Stimulated activated memory B cell treated with anti-CD40 and anti-IgM and Interleukin-4, amounts not matched to agents 10 μg/mL and 1 μg/mL and 100 μg/mL, for 72 hours (primary cell): ENCODE data around the gene KAT6B.
A peak's percentile ranks its signal among the peaks of the same experiment; 100 is the strongest.

Experiments used
- ATAC-seq: fragments of 150-1000 bp; cut with Tn5 transposase; 2 replicates; pipeline ENCODE4 v1.10.0; 2021
- H3K27ac Mint-ChIP-seq: one replicate; pipeline ENCODE4 v1.8.0; 2022; ENCODE audit warnings: mild to moderate bottlenecking, mixed read lengths
- H3K27me3 Mint-ChIP-seq: one replicate; pipeline ENCODE4 v1.8.0; 2022; ENCODE audit warnings: mixed read lengths
- H3K36me3 Mint-ChIP-seq: one replicate; pipeline ENCODE4 v1.8.0; 2022; ENCODE audit warnings: mixed read lengths
- H3K4me1 Mint-ChIP-seq: one replicate; pipeline ENCODE4 v1.8.0; 2022; ENCODE audit warnings: mixed read lengths
- H3K4me3 Mint-ChIP-seq: one replicate; pipeline ENCODE4 v1.8.0; 2022; ENCODE audit warnings: mild to moderate bottlenecking, moderate library complexity, mixed read lengths
- H3K9me3 Mint-ChIP-seq: one replicate; pipeline ENCODE4 v1.8.0; 2022; ENCODE audit warnings: mixed read lengths

Gene KAT6B

DNA sequence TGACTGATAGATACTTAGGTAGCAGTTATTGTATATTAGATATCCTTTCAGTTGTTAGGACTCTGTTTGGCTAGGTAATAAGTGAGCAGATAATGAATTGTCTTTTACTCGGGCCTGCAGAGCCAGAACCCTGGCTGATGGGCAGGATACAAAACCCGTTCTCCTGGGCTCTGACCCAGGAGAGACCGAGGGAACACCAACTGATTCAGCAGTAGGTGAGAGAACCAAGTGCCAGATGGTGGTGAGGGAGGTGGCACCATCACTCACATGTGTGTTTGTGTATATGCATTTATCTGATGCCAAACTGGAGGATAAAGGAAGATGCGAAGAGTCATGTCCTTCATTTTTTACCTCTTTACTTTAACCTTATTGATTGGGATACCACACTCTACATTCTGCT is 169.4 kb downstream of the KAT6B start:
- Mint-ChIP-seq H3K9me3 (no peaks in the 10 kb centered on the region), H3K4me3 (no peak overlapping the region), H3K27ac (no peak overlapping the region), H3K27me3 (no peaks in the 10 kb centered on the region), H3K4me1 (peaks cover 35% of the 10 kb centered on the region), H3K36me3 (peaks cover 49% of the 10 kb centered on the region)
- no peak for ATAC-seq

DNA sequence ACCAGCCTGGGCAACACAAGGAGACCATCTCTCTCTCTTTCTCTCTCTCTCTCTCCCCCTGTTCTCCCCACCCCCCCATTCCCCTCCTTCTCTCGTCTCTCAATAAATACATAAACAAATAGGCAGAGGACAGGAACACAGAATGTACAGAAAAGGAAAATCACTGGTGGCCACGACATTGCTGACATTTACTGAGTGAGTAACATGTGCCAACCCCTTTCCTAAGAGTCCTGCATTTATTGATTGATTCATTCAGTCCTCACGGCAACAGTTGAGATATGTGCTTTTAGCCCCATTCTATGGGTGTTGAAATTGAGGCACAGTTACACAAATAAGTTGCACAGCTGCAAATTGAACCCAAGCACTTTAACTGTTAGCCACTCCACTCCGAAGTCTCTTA is 170.8 kb downstream of the KAT6B start:
- ATAC-seq = no peak
- Mint-ChIP-seq H3K27ac (no peak overlapping the region), H3K27me3 (no peaks in the 10 kb centered on the region), H3K4me1 (peaks cover 41% of the 10 kb centered on the region), H3K36me3 (peaks cover 40% of the 10 kb centered on the region), H3K4me3 (no peak overlapping the region), H3K9me3 (no peaks in the 10 kb centered on the region)

GRCh38 chr10:75000748-75001321 is 174.4 kb downstream of the KAT6B start:
- ATAC-seq = peak; percentile 92
- Mint-ChIP-seq H3K9me3 (no peaks in the 10 kb centered on the region), H3K27ac (peak overlapping the region; percentile 83), H3K27me3 (no peaks in the 10 kb centered on the region), H3K4me1 (peaks cover 36% of the 10 kb centered on the region), H3K36me3 (peaks cover 17% of the 10 kb centered on the region), H3K4me3 (peak overlapping the region; percentile 54)

- Mint-ChIP-seq H3K27me3 (no peaks in the 10 kb centered on the region), H3K27ac (peak overlapping the region; percentile 83), H3K9me3 (no peaks in the 10 kb centered on the region), H3K4me3 (no peak overlapping the region), H3K36me3 (peaks cover 10% of the 10 kb centered on the region), H3K4me1 (peaks cover 36% of the 10 kb centered on the region)
- ATAC-seq = no peak
These were observed 175.4 kb downstream of the KAT6B start for GRCh38 chr10:75001715-75002350.

DNA sequence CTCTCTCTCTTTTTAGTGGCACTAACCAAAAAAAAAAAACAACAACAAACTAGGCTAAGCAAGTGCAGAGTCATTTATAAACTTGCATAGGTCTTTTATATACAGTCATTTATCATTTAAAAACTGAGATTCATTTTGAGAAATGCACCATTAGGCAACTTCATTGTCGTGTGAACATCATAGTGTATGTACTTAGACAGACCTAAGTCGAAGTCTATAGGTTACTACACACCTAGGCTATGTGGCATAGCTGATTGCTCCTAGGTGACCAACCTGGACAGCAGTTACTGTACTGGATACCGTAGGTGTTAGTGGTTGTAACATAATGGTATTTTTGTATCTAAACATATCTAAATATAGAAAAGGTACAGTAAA is 175.9 kb downstream of the KAT6B start:
- no peak overlapping the region for H3K4me3 Mint-ChIP-seq
- peak overlapping the region; percentile 83 for H3K27ac Mint-ChIP-seq
- peaks cover 7% of the 10 kb centered on the region for H3K36me3 Mint-ChIP-seq
- H3K9me3 Mint-ChIP-seq = no peaks in the 10 kb centered on the region
- no peaks in the 10 kb centered on the region for H3K27me3 Mint-ChIP-seq
- no peak for ATAC-seq
- H3K4me1 Mint-ChIP-seq = peaks cover 36% of the 10 kb centered on the region

- no peaks in the 10 kb centered on the region for H3K9me3 Mint-ChIP-seq
- no peak overlapping the region for H3K27ac Mint-ChIP-seq
- H3K4me3 Mint-ChIP-seq = no peak overlapping the region
- H3K4me1 Mint-ChIP-seq = peaks cover 40% of the 10 kb centered on the region
- peaks cover 11% of the 10 kb centered on the region for H3K36me3 Mint-ChIP-seq
- no peak for ATAC-seq
- H3K27me3 Mint-ChIP-seq = no peaks in the 10 kb centered on the region
These were observed 176.7 kb downstream of the KAT6B start for GRCh38 chr10:75002967-75003594.

DNA sequence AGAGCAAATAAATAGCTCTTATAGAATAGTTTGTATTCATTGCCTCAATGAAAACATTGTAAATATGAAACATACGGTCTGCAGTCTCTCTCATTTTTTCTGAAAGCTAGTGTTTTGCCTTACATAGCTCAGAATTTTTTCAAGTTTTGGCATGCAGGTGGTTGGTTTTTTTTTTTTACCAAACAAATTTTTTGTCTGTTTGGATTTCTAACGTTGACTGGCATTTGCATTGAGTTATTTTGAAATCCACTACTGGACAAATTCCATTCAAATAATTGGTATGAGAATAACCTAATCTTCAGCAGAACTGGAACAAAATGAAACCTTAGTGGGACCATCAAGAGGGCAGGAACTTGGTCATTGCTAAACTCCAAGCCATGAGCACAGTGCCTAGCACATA is 177.5 kb downstream of the KAT6B start:
- Mint-ChIP-seq H3K4me1 (peaks cover 44% of the 10 kb centered on the region), H3K36me3 (peaks cover 12% of the 10 kb centered on the region), H3K27ac (no peak overlapping the region), H3K27me3 (no peaks in the 10 kb centered on the region), H3K9me3 (no peaks in the 10 kb centered on the region), H3K4me3 (no peak overlapping the region)
- ATAC-seq = no peak

DNA sequence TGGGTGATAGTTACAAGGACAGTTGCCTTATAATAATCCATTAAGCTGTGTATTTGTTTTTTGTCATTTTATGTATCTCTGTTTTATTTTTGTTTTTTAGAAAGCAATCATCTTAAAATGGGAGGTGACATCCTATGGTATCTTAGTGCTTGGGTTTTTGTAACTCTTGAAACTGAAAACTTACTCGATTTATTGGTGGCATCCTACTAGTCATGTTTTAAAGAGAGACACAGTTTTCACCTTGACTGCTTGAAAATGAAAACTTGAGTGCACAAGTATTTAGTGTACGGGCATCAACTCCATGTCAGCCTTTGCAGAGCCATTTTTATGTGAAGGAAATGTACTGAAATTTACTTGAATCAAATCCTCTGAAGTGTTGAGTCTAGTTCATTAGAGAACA is 181.2 kb downstream of the KAT6B start:
- no peaks in the 10 kb centered on the region for H3K27me3 Mint-ChIP-seq
- peaks cover 32% of the 10 kb centered on the region for H3K4me1 Mint-ChIP-seq
- no peaks in the 10 kb centered on the region for H3K9me3 Mint-ChIP-seq
- H3K27ac Mint-ChIP-seq = peak overlapping the region; percentile 18
- H3K36me3 Mint-ChIP-seq = peaks cover 6% of the 10 kb centered on the region
- ATAC-seq = no peak
- no peak overlapping the region for H3K4me3 Mint-ChIP-seq

- no peak overlapping the region for H3K4me3 Mint-ChIP-seq
- H3K27ac Mint-ChIP-seq = no peak overlapping the region
- peaks cover 6% of the 10 kb centered on the region for H3K36me3 Mint-ChIP-seq
- no peak for ATAC-seq
- H3K9me3 Mint-ChIP-seq = no peaks in the 10 kb centered on the region
- H3K4me1 Mint-ChIP-seq = peaks cover 45% of the 10 kb centered on the region
- no peaks in the 10 kb centered on the region for H3K27me3 Mint-ChIP-seq
These were observed 182.6 kb downstream of the KAT6B start for GRCh38 chr10:75008952-75009351.

GRCh38 chr10:75009426-75009825 is 183.0 kb downstream of the KAT6B start:
- no peak overlapping the region for H3K4me3 Mint-ChIP-seq
- no peak overlapping the region for H3K27ac Mint-ChIP-seq
- H3K36me3 Mint-ChIP-seq = peaks cover 6% of the 10 kb centered on the region
- H3K27me3 Mint-ChIP-seq = no peaks in the 10 kb centered on the region
- ATAC-seq = no peak
- H3K4me1 Mint-ChIP-seq = peaks cover 50% of the 10 kb centered on the region
- H3K9me3 Mint-ChIP-seq = no peaks in the 10 kb centered on the region

DNA sequence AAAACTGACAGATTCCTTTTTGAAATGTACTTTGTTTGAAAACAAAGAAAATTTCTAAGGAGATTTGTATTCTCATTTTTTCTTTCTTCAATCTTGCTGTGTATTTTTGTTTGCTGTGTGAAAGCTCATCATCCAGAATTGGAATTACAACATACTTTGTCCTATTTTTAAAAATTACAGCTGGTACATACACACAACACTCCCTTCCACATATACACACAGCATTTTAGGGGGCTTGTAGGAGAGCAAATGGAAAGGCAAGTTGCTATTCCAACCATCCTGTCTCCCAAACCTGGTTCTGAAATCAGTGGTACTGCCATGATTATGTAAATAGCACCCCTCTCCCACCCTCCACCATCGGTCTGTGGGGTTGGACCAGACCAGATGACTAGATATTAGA is 184.0 kb downstream of the KAT6B start:
- ATAC-seq = no peak
- H3K27me3 Mint-ChIP-seq = no peaks in the 10 kb centered on the region
- H3K9me3 Mint-ChIP-seq = no peaks in the 10 kb centered on the region
- peaks cover 58% of the 10 kb centered on the region for H3K4me1 Mint-ChIP-seq
- H3K27ac Mint-ChIP-seq = peak overlapping the region; percentile 91
- no peak overlapping the region for H3K4me3 Mint-ChIP-seq
- H3K36me3 Mint-ChIP-seq = peaks cover 7% of the 10 kb centered on the region

DNA sequence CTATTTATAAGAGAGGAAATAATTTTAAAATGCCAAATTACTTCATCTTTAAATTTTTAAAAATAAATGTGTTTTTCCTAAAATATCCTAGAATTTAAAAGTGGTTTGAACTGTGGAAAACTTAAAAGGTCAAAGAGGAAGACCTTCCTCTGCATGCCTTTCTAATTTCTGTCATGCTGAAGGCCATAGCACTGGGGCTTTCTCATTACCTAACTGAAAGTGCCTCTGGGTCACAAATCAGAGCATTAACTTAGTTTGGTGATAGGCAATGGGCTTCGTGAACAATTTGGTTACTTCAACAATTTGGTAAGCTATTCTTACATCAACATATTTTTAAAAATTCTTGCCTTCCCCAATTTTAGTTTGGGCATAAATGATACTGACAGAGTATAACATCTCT is 184.8 kb downstream of the KAT6B start:
- Mint-ChIP-seq H3K4me1 (peaks cover 66% of the 10 kb centered on the region), H3K4me3 (no peak overlapping the region), H3K36me3 (peaks cover 16% of the 10 kb centered on the region), H3K9me3 (no peaks in the 10 kb centered on the region), H3K27ac (peak overlapping the region; percentile 91), H3K27me3 (no peaks in the 10 kb centered on the region)
- ATAC-seq = peak; percentile 43

DNA sequence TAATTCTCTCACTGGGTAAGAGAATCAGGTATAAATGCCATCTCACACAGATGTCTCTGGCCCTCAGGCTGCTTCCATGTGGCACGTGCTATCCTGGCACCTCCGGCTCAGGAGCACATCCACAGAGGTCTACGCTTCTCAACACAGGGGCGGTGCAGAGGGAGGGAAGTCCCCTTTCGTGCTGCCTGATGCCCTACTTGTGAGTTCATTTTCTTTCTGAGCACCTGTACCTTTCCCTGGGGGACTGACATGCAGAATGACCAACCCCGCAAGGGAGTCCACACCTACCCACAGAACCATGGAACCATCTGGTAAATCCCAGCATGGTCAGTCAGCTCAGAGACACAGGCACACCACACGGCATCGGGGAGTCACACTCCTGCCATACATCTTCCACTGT is 186.1 kb downstream of the KAT6B start:
- peaks cover 68% of the 10 kb centered on the region for H3K4me1 Mint-ChIP-seq
- peak; percentile 80 for ATAC-seq
- peaks cover 18% of the 10 kb centered on the region for H3K36me3 Mint-ChIP-seq
- H3K27ac Mint-ChIP-seq = peak overlapping the region; percentile 91
- H3K9me3 Mint-ChIP-seq = no peaks in the 10 kb centered on the region
- no peaks in the 10 kb centered on the region for H3K27me3 Mint-ChIP-seq
- H3K4me3 Mint-ChIP-seq = peak overlapping the region; percentile 40

DNA sequence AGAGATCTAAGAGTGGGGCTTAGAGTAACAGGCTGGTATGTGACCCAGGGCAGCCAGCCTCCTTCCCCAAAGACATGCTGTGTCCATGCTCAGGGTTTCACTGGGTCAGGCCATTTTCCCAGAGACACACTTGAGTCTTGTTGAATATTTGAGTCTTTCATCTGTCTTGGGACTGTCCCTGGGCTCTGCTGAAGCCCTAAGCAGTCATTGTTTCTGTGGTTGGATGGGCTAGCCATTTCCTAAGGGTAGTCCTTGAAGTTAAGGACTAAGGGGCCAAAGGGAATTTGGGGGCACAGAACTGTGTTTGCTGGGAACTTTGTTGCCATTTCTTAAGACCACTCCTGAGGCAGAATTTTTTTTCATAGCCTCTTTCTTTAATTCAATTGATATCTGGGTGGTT is 186.6 kb downstream of the KAT6B start:
- peak overlapping the region; percentile 40 for H3K4me3 Mint-ChIP-seq

GRCh38 chr10:75013522-75013921 is 187.1 kb downstream of the KAT6B start:
- H3K27me3 Mint-ChIP-seq = no peaks in the 10 kb centered on the region
- peak overlapping the region; percentile 58 for H3K4me3 Mint-ChIP-seq
- peak overlapping the region; percentile 91 for H3K27ac Mint-ChIP-seq
- no peak for ATAC-seq
- peaks cover 12% of the 10 kb centered on the region for H3K36me3 Mint-ChIP-seq
- H3K4me1 Mint-ChIP-seq = peaks cover 62% of the 10 kb centered on the region
- H3K9me3 Mint-ChIP-seq = no peaks in the 10 kb centered on the region

More for the DNA sequence above, 186.6 kb downstream of the KAT6B start:
- H3K9me3 Mint-ChIP-seq = no peaks in the 10 kb centered on the region
- peak overlapping the region; percentile 91 for H3K27ac Mint-ChIP-seq
- peaks cover 14% of the 10 kb centered on the region for H3K36me3 Mint-ChIP-seq
- peaks cover 64% of the 10 kb centered on the region for H3K4me1 Mint-ChIP-seq
- H3K27me3 Mint-ChIP-seq = no peaks in the 10 kb centered on the region
- ATAC-seq = no peak
